Brain microvascular endothelial cell (primary cell): ENCODE measurements around the gene FRG2.
A peak's percentile ranks its signal among the peaks of the same experiment; 100 is the strongest.
"Not testable (repeated sequence)": the region's sequence is repeated elsewhere in the genome, so short reads cannot be mapped to it uniquely, and the experiment has no call there.

Experiments
- DNase-seq: peaks from one replicate; pipeline ENCODE4 v3.0.0-alpha.2; 2020
- H3K27ac ChIP-seq: fragments of 250-450 bp; sonication (Bioruptor Pico); 2 replicates; pipeline ENCODE4 v1.5.1; 2020; ENCODE audit warnings: mild to moderate bottlenecking, moderate library complexity
- H3K27me3 ChIP-seq: fragments of 250-450 bp; sonication (Bioruptor Pico); replicated peaks from 2 replicates; pipeline ENCODE4 v1.5.1; 2020; ENCODE audit warnings: mild to moderate bottlenecking
- H3K36me3 ChIP-seq: fragments of 250-450 bp; sonication (Bioruptor Pico); replicated peaks from 2 replicates; pipeline ENCODE4 v1.5.1; 2020; ENCODE audit warnings: mild to moderate bottlenecking
- H3K4me3 ChIP-seq: 2 replicates; pipeline ENCODE4 v1.5.1; 2011; ENCODE audit warnings: low read depth, mild to moderate bottlenecking, control low read depth, low read length, moderate library complexity
- CTCF ChIP-seq: IDR thresholded peaks from 2 replicates; pipeline ENCODE4 v1.5.1; 2011; ENCODE audit warnings: low read depth, mild to moderate bottlenecking, moderate library complexity, low read length, control low read depth, inconsistent platforms; ENCODE audit errors: missing control alignments
- in situ Hi-C: cut with HindIII; loops from 2 replicates; pipeline ENCODE4 v1.10.0; 2017; ENCODE audit warnings: low sequenced_read_pairs, low pct_ligation_motif_present

Gene FRG2

GRCh38 chr4:190016369-190017289, 10.4 kb downstream of the FRG2 start:
- H3K27ac ChIP-seq, result no peak overlapping the region
- TF ChIP-seq CTCF, result no peak
- no peak overlapping the region for H3K4me3 ChIP-seq
- DNase-seq, result no peak
- no peaks in the 10 kb centered on the region for H3K36me3 ChIP-seq
- peaks cover 48% of the 10 kb centered on the region for H3K27me3 ChIP-seq
- in situ Hi-C loops, result no loop called here

GRCh38 chr4:190015538-190016368, 11.3 kb downstream of the FRG2 start:
- H3K27me3 ChIP-seq, result peaks cover 45% of the 10 kb centered on the region
- in situ Hi-C loops, result no loop called here
- H3K27ac ChIP-seq, result no peak overlapping the region
- no peak overlapping the region for H3K4me3 ChIP-seq
- no peak for TF ChIP-seq CTCF
- H3K36me3 ChIP-seq, result no peaks in the 10 kb centered on the region
- no peak for DNase-seq

GRCh38 chr4:190014771-190015537, 12.1 kb downstream of the FRG2 start:
- Histone ChIP-seq H3K4me3 (peak overlapping the region; percentile 27), H3K27me3 (peaks cover 44% of the 10 kb centered on the region), H3K36me3 (no peaks in the 10 kb centered on the region), H3K27ac (no peak overlapping the region)
- in situ Hi-C loops, result no loop called here
- TF ChIP-seq CTCF, result no peak
- no peak for DNase-seq

GRCh38 chr4:189989941-189990340, 37.1 kb downstream of the FRG2 start:
- H3K27me3 ChIP-seq, in situ Hi-C loops, H3K4me3 ChIP-seq, DNase-seq, H3K27ac ChIP-seq, H3K36me3 ChIP-seq: not testable (repeated sequence)

GRCh38 chr4:189988877-189989431, 38.1 kb downstream of the FRG2 start:
- Histone ChIP-seq H3K27me3 (no peaks in the 10 kb centered on the region), H3K27ac (no peak overlapping the region), H3K4me3 (no peak overlapping the region), H3K36me3 (no peaks in the 10 kb centered on the region)
- in situ Hi-C loops, result no loop called here
- TF ChIP-seq CTCF, result no peak
- no peak for DNase-seq

GRCh38 chr4:189985651-189986243, 41.3 kb downstream of the FRG2 start:
- H3K27me3 ChIP-seq, H3K4me3 ChIP-seq, H3K27ac ChIP-seq, in situ Hi-C loops, H3K36me3 ChIP-seq, DNase-seq: not testable (repeated sequence)

GRCh38 chr4:189984661-189985060, 42.4 kb downstream of the FRG2 start:
- H3K36me3 ChIP-seq, DNase-seq, H3K4me3 ChIP-seq, in situ Hi-C loops, H3K27me3 ChIP-seq, H3K27ac ChIP-seq: not testable (repeated sequence)

GRCh38 chr4:189983916-189984526, 43.0 kb downstream of the FRG2 start:
- DNase-seq, H3K27me3 ChIP-seq, H3K27ac ChIP-seq, H3K4me3 ChIP-seq, H3K36me3 ChIP-seq, in situ Hi-C loops: not testable (repeated sequence)
